NAMALWA (cell line): ENCODE measurements around the gene NOP53.
"Not testable (repeated sequence)": the region's sequence is repeated elsewhere in the genome, so short reads cannot be mapped to it uniquely, and the experiment has no call there.

Experiments used
- DNase-seq: peaks from one replicate; pipeline ENCODE4 v3.0.0-alpha.2; 2015; ENCODE audit warnings: low spot score

NOP53 gene

DNA sequence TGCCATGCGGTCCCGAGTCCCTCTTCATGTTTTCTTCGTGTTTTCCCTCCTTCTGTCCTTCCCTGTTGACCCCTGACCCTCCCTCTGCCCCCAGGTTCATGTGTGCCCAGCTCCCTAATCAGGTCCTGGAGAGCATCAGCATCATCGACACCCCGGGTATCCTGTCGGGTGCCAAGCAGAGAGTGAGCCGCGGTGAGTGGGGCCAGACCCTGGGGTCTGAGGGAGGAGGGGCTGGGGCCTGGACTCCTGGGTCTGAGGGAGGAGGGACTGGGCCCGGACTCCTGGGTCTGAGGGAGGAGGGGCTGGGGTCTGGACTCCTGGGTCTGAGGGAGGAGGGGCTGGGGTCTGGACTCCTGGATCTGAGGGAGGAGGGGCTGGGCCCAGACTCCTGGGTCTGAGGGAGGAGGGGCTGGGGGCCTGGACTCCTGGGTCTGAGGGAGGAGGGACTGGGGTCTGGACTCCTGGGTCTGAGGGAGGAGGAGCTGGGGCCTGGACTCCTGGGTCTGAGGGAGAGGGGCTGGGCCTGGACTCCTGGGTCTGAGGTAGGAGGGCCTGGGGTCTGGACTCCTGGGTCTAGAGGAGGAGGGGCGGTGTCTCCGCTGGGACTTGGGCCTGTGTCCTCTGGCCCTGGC, 26.8 kb upstream of the NOP53 start:
- not testable (repeated sequence) for DNase-seq

DNA sequence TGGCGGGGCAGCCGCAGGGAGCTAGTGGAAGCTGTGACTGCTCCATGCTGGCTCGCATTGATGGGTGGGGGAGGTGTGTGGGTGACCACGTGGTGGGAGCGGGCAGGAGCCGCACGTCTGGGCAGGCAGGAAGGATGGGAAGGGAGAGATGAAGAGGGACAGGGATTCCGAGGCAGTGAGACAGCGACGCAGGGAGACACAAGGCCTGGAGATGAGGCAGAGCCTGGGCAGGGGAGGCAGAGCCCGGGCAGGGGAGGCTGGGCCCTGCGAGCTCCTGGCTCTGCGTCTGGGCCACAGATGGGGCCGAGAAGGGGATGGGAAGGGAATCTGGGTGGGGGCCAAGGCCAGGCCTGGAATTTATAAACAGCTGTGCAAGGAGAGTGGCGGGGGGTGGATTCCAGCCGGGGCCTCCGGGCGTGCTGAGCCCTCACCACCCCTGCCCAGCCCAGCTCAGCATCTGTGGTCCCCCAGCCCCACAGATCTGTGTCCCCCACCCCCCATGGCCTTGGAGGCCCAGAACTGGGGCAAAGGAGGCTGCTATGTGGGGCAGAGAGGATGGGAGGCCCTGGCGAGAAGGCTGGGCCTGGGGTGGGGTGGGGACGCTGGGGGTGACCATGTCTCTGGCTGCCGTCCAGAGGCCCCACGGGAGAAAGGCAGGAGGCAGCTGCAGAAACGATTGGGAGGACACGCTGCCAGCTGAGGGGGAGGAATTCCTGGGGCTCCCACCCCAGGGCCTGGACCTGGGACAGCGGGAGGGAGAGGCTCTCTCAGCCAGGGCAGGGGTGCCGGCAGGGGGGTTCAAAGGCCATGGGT, 26.1 kb upstream of the NOP53 start:
- DNase-seq, result no peak

DNA sequence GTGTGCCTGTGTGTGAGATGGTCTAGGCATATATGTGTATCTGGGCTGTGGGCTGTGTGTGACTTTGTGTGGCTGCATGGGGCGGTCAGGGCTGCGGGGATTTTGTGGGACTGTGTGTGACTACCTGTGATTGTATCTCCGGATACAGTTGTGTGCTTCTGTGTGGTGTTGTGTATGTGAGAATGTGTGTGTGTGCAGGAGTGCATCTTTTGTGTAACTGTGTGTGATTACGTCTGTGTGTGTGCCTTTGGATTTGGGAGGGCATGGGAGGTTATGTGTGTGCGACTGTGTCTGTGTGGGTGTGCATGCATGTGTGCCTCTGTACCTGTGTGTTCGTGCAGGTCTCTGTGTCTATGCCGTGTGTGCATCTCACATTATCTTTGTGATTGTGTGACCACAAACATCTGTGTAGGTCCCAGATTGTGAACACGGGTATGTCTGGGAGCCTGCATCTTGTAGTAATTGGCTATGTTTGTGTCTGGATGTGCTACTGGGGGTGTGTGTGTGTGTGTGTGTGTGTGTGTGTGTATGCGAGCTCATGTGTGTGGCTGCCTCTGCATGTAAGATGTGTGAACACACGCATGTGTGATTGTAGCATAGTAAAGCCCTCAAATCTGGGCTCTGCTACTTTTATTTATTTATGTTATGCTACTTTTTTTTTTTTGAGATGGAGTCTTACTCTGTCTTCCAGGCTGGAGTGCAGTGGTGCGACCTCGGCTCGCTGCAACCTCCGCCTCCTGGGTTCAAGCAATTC, 24.5 kb upstream of the NOP53 start:
- DNase-seq, result no peak

DNA sequence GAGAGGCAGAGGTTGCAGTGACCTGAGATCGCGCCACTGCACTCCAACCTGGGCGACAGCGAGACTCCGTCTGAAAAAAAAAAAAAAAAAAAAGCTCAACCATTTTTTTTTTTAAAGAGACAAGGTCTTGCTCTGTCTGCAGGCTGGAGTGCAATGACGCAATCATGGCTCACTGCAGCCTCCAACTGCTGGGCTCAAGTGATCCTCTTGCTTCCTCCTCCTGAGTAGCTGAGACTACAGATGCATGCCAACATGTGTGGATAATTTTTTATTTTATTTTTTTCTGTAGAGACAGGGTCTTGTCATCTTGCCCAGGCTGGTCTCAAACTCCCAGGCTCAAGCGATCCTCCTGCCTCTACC, 21.8 kb upstream of the NOP53 start:
- peak; percentile 49 for DNase-seq

DNA sequence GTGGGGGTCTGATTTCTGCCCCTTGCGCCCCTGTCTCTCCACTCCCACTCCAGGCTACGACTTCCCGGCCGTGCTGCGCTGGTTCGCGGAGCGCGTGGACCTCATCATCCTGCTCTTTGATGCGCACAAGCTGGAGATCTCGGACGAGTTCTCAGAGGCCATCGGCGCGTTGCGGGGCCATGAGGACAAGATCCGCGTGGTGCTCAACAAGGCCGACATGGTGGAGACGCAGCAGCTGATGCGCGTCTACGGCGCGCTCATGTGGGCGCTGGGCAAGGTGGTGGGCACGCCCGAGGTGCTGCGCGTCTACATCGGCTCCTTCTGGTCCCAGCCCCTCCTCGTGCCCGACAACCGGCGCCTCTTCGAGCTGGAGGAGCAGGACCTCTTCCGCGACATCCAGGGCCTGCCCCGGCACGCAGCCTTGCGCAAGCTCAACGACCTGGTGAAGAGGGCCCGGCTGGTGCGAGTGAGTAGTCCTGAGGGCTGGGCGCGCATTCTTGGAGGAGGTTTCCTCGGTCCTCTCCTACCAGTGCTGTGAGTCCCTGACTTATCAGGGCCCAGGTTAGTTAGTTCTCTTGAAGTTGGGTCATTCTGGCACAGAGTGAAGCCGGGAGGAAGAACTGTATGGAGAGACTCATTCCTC, 19.5 kb upstream of the NOP53 start:
- DNase-seq, result no peak

DNA sequence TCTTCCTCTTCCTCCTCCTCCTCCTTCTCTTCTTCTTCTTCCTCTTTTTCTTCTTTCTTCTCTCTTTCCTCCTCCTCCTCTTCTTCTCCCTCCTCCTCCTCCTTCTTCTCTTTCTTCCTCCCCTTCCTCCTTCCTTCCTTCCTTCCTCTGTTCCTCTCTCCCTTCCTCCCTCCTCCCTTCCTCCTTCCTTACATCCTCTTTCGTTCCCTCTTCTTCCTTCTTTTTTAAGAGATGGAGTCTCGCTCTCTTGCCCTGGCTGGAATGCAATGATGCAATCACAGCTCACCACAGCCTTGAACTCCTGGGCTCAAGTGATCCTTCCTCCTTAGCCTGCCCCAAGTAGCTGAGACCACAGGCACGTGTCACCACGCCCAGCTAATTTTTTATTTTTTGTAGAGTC, 18.9 kb upstream of the NOP53 start:
- no peak for DNase-seq

DNA sequence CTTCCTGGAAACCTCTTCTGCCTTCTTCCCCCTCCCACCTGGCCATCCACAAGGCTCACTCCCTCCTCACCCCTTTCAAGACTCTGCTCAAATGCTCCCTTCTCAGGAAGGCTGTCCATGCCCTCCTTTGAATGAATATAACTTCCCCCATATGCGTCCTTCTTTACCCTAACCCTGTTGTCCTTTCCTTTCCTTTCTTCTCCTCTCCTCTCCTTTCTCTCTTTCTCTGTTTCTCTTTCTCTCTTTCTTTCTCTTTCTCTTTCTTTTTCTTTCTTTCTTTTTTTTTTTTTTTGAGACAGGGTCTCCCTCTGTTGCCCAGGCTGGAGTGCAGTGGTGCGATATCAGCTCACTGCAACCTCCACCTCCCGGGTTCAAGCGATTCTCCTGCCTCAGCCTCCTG, 17.1 kb upstream of the NOP53 start:
- not testable (repeated sequence) for DNase-seq

DNA sequence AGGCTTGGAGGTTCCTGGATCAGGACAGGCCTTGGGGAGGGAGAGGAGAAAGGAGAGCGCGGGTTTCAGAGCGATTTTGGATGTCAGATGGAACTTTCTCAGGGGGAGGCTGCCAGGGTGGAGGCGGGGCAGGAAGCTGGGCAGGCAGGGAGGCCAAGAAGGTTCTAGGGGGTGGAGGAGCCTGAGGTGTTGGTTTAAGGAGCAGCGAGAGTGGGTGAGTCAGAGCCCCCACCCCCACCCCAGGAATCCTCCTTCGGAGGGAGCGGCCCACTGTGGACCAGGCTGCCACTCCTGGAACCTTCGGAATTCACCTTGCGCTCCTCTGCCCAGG, 15.9 kb upstream of the NOP53 start:
- no peak for DNase-seq

DNA sequence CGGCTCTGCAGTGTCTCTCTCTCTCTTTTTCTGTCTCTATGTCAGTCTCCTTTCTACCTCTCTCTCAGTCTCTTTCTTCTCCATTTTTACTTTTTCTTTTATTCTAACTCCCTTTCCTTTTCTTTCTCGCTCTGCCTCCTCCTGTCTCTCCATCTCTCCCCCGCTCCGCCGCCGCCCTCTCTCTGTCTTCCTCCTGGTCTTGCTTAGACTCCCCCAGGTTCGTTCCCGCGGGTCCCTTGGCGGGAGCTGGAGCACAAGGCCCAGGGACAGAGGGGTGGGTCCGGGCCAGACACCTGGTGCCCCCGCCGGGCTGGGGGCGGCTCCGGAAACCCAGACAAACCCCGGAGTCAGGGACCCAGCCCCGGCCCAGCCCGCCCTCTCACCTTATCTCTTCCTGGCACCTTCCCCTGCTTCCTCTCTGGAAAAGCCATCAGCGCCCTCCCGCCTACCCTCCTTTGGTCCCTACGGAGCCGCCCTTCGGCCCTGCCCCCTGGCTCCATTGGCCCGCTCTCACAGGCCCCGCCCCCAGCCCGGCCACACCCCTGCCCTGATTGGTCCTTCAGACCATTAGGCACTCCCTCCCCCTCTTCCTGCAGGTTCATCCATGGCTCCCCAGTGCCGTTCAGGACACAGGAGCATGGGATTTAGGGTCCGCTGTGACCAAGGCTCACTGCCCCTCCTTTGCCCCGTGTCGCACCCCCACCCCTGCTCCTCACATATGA, 15.4 kb upstream of the NOP53 start:
- no peak for DNase-seq

DNA sequence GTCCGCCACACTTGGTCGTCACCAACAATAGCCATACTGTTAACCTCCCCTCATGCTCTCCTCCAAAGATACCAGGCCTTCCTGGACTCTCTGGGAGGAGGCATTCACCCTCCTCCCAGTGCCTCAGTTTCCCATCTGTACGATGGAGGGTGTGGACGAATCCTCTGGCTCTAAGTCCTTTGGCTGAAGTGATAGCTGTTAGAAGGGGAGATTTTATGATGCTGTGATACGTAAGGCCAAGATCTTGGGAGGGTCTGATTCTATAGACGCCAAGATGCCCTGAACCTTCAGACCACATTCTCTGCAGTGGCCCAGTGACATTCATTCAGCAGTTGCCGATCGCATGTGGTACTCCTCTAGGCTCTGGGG, 14.8 kb upstream of the NOP53 start:
- no peak for DNase-seq

DNA sequence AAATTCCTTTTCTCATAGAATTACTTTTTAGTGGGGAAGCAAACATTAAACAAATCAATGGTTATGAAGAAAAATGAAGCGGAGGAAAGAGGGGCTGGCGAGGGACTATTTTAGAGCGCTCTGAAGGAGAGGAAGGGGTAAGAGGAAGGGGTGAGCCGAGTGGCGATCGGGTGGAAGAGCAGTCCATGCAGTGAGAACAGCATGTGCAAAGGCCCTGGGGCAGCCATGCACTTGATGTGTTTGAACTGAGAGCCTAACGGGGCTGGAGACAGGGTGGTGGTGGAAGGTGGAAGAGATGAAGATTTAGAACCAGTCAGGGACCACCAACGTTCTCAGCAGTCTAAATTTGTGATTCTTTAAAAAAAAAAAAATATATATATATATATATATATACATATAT, 14.4 kb upstream of the NOP53 start:
- no peak for DNase-seq

DNA sequence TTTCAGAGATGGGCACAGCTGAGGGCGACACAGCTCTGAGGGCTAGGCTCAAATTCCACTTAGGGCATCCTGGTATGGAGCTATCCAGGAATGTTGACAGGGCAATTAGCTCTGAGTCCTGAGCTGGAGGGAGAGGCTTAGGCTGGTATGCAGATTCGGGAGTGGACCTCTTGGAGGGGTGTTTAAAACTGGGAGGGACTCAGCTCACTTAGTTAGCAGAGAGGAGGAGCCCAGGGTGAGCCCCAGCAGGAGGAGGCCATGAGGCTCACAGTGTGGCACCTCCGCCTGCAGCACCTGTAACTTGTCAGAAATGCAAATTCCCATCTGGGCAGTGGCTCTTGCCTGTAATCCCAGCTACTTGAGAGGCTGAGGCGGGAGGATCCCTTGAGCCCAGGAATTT, 10.2 kb upstream of the NOP53 start:
- DNase-seq, result no peak

DNA sequence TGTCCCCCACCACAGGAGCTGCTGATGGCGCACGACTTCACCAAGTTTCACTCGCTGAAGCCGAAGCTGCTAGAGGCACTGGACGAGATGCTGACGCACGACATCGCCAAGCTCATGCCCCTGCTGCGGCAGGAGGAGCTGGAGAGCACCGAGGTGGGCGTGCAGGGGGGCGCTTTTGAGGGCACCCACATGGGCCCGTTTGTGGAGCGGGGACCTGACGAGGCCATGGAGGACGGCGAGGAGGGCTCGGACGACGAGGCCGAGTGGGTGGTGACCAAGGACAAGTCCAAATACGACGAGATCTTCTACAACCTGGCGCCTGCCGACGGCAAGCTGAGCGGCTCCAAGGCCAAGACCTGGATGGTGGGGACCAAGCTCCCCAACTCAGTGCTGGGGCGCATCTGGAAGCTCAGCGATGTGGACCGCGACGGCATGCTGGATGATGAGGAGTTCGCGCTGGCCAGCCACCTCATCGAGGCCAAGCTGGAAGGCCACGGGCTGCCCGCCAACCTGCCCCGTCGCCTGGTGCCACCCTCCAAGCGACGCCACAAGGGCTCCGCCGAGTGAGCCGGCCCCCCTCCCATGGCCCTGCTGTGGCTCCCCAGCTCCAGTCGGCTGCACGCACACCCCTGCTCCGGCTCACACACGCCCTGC, 4.4 kb upstream of the NOP53 start:
- DNase-seq, result no peak

DNA sequence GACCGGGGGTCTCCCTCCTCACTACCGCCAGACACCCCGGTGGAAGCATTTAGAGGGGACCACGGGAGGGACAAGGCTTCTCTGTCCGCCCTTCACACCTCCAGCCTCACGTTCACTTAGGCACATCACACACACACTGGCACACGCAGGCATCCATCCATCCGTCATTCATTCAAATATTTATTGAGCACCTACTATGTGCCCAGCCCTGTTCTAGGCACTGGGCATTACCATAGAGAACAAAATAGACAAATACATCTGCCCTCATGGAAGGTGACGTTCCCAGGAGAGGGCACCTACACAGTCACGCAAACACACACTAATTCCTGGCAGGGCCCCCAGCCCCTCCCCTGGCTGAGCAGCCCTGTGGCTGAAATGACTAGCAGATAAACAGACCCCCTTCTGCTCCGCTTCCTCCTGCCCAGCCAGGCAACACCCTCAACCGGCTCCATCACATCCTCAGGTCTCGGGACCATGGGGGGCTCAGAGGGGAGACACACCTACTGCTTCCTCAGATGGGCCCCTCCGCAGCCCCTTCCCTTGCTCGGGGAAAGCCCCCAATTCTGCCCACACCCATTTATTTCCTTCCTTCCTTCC, 3.7 kb upstream of the NOP53 start:
- DNase-seq, result no peak

DNA sequence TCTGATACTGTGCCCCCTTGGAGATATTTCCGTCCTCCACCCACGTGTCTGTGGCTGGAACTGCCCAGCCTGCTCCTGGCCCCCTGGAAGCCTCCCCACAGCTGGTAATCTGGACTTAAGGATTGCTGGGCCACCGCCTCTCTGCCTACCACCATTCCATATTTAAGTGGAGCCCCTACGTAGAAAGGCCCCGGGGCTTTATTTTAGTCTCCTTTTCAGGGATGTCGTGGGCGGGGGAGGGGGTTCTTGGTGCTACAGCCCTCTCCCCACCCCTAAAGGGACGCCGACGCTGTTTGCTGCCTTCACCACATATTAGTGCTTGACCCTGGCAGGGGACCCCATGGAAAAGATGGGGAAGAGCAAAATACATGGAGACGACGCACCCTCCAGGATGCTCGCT, 2.7 kb upstream of the NOP53 start:
- no peak for DNase-seq

DNA sequence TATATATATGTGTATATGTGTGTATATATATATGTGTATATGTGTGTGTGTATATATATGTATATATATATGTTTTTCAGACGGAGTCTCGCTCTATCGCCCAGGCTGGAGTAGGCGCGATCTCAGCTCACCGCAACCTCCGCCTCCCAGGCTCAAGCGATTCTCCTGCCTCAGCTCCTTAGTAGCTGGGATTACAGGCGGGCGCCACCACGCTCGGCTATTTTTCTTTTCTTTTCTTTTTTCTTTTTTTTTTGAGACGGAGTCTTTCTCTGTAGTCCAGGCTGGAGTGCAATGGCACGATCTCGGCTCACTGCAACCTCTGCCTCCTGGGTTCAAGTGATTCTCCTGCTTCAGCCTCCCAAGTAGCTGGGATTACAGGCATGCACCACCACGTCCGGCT, 783 bp downstream of the NOP53 start:
- not testable (repeated sequence) for DNase-seq

DNA sequence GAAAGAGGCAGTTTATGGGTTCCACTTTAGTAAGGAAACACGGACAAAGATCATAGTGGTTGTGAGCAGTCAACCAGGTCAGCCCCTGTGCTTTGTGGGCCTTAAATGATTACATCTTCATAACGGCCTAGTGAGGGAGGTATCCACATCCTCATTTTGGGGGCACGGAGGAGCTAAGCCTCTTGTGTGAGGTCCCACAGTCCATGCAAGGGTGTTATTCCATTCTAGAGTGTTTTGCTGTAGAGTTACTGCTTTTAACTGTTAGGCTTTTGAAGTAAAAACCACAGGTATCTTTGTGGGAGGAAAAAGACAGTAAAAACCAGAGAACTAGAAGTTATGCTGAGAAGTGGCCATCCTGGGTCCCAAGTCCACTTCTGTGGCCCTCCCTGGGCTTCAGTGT, 4.0 kb downstream of the NOP53 start:
- no peak for DNase-seq

DNA sequence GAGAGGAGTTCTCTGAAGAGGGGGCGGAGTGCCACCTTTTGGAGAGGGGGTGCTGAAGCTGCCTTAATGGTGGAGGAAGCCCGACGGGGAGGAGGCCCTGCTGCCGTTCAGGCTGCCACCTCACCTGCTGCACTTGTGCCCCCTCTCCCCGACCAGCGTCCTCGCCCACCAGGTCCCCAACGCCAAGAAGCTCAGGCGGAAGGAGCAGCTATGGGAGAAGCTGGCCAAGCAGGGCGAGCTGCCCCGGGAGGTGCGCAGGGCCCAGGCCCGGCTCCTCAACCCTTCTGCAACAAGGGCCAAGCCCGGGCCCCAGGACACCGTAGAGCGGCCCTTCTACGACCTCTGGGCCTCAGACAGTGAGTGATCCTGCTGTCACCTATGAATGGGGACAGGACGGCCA, 5.4 kb downstream of the NOP53 start:
- DNase-seq, result no peak

DNA sequence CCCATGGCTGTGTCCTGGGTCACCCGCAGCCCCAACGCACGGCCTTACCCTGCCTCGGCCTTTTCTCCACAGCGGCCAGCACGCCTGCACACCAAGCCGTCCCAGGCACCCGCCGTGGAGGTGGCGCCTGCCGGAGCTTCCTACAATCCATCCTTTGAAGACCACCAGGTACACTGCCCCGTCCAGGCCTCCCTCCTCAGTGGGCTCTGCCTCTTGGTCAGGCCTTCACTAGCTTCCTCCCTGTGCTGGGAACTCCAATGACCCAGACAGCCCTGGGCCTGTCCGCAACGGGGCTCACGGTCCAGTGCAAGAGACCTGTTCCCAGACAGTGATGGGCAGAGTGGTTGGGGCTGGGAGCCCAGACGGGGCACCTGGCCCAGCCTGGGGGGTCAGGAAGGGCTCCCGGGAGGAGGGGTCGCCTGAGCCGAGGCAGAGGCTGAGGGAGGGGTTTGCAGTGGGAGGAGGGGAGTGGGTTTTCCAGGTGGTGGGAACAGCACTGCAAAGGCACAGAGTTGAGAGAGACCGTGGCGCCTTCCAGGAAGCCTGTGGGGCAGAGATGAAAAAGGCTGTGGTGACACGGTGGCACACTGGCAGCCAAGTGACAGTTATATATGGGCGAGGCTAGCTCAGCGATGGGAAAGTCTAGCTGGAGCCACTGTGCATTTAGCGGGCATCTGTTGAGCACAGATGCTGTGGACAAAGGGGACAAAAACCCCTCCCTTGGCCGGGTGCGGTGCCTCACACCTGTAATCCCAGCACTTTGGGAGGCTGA, 7.3 kb downstream of the NOP53 start:
- no peak for DNase-seq

DNA sequence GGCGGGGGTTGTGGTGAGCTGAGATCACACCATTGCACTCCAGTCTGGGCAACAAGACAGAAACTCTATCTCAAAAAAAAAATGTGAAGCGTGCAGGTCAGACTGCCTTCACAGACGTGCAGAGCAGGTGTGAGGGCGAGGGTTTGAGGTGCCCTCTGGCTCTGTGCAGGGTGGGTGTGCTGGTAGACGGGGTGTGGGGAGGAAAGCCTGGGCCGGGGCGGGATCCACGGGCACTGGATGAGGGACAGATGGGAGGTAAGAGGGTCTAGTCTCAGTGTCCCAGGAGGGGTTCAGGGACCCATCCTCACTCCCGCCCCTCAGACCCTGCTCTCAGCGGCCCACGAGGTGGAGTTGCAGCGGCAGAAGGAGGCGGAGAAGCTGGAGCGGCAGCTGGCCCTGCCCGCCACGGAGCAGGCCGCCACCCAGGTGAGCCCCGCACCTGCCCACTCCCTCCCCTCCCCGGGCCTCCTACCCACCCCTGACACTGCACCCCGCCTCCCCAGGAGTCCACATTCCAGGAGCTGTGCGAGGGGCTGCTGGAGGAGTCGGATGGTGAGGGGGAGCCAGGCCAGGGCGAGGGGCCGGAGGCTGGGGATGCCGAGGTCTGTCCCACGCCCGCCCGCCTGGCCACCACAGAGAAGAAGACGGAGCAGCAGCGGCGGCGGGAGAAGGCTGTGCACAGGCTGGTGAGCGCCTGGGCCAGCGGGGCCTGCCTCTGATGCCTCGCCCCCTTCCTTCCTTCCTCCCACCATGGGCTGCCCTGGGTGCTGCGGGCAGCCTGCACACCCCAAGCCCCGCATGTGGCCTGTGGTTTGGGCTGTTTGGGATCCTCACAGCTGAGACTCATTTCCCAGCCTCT, 9.1 kb downstream of the NOP53 start:
- no peak for DNase-seq
